GM19455 (cell line): ENCODE measurements around the gene GEMIN5.
"Not testable (repeated sequence)": the region's sequence is repeated elsewhere in the genome, so short reads cannot be mapped to it uniquely, and the experiment has no call there.

Experiments used
- ATAC-seq: cut with Tn5 transposase; IDR thresholded peaks from one replicate; pipeline ENCODE4 v1.9.1; 2021; ENCODE audit not compliant: unreplicated experiment

GEMIN5 gene

DNA sequence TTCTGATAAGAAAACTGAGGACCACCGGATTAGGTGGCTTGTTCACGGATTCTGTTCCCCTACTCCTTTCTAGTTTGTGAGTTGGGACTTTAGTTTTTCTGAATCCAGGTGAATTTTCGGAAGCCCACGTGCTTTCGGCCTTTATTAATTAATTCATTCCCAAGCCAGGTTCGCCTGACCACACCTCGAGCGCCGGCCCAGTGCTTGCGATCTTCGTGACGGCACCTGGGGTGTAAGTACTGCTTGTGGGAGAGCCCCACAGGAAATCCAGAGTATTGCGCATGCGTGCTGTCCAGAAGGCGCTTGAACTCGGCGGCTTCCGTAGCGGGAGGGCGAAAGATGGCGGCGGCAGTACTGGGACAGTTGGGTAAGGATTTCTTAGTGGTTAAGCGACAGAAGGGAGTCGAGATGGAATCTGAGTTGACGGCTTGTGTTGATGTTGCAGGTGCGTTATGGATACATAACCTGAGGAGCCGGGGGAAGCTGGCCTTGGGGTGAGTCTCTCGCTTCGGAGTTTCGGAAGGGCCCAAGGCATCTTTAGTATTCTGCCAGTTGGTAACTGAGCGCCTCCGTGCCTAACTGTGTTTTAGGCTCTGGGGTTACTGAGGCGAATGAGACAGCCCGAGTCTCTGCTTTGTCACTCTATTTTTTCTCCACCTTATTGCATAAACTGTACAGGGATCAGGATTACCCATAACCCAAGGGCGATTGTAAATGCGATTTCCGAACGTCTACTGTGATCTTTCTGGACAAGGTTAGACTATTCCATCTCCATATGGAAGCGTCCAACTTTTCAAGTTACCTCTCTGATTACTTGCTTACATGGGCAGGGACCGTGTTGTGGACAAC, 3.0 kb upstream of the GEMIN5 start, which contains the start of gene MRPL22:
Gene MRPL22, plus strand, starts transcription at position 302 of the 849 bp plus-strand sequence. Its CDS starts 38 bp downstream, at position 340.
- peak; percentile 51 for ATAC-seq

DNA sequence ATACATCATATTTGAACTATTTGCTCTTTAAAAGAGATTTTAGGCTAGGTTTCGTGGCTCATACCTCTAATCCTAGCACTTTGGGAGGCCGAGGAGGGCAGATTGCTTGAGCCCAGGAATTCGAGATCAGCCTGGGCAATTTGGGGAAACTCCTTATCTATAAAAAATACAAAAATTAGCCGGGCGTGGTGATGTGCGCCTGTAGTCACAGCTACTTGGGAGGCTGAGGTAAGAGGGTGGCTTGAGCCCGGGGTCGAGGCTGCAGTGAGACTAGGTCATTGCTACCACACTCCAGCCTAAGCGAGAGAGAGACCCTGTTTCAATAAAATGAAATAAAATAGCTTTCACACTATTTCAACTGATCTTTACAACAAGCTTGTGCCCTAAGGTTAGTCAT, 2.4 kb upstream of the GEMIN5 start:
- no peak for ATAC-seq

DNA sequence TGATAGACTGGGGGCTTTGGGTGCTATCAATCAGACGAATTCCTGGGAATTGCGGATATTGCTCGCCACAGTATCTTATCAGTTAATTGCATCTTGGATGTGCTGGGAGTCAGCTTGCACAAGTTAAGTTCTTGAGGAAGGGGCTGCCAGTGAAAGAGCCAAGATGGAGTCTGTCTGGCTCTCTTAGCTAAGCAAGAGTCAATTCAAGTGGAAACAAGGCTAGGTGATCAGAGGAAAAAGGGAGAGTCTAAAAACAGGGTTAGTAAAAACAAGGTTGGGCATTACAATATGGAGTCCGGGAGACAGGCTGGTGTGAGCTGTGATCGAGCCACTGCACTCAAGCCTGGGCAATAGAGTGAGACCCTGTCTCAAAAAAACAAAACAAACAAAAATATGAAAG, 1.4 kb upstream of the GEMIN5 start:
- ATAC-seq, result not testable (repeated sequence)

- ATAC-seq, result no peak
These were observed 759 bp downstream of the GEMIN5 start for GRCh38 chr5:154937186-154937717.

DNA sequence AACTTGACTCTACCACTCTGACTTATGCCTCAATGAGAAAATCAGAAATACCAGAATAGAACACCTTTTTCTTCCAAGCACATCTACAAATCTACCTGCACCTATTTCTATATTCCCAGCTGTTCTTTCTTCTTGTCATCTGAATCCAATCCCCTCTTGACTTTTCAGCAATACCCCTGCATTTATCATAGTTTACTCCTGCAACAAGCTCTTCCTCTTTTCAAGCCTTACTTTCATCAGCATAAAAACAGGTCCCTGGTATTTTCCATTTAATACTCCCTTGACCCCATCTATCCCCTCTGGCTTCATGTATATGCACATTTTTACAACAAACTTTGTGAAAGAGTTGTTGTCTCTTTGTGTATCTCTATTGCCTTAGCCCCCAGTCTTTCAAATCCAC, 3.1 kb downstream of the GEMIN5 start:
- ATAC-seq, result no peak

GRCh38 chr5:154933537-154933936, 4.5 kb downstream of the GEMIN5 start:
- ATAC-seq, result no peak

DNA sequence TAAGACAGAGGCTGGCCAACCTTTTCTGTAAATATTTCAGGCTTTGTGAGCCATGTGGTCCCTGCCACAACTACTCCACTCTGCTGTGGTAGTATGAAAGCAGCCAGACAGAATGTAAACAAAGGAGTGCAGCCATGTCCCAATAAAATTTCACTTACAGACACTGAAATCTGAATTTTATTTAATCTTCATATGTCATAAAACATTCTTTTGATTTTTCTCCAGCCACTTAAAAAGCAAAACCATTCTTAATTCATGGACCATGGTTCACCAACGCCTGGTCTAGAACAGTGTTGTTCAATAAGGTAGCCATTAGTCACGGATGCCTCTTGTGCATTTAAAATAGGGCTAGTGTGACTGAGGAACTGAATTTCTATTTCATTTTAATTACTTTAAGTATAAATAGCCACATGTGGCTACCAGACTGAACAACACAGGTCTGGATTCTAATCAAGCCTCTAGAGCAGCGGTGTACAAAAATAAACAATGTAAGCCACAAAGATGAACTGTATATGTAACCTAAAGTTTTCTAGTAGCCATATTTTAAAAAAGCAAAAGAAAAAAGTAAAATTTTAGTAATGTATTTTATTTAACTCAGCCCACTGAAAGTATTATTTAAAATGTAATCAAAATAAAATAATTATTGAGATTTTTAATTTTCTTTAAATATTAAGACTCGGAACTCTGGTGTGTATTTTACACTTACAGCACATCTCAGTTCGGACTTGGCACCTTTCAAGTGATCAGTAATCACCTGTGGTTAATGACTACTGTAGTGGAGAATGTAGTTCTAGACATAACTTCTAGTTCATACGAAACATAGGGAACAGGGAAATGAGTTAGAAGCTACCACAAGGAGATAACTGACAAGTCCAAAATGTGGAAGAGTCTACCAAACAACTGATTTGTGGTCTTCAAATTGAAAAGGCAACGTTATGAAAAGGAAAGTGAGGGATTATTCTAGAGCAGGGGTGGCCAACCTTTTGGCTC, 14.3 kb downstream of the GEMIN5 start:
- no peak for ATAC-seq

- no peak for ATAC-seq
These were observed 20.3 kb downstream of the GEMIN5 start for GRCh38 chr5:154917757-154918156.

DNA sequence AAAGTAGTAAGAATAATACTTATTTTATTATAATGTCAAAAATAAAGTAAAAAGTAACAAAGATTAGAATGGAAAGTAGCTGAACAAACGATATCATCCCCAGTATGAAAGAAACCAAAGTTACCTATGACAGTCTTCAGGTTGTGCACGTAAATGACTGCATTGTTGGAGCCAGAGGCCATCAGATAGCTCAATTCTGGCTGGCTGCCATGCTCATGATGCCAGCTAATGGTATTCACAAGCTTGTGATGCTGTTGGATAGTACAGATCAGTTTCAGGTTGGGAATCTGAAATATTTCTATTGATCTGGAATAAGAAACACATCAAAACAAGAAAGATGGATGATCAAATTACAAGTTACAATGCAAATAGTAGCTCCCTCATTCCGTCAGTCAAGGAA, 21.1 kb downstream of the GEMIN5 start:
- ATAC-seq, result no peak

DNA sequence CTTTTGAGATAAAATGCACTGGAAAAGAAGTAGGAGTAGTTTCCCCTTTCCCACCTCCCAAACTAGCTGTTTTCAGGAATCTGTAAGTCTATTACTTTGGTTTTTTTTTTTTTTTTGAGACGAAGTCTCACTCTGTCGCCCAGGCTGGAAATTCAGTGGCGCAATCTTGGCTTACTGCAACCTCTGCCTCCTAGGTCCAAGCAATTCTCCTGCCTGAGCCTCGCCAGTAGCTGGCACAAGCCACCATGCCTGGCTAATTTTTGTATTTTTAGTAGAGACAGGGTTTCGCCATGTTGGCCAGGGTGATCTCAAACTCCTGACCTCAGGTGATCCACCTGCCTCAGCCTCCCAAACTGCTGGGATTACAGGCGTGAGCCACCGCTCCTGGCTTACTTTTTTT, 32.4 kb downstream of the GEMIN5 start:
- not testable (repeated sequence) for ATAC-seq

DNA sequence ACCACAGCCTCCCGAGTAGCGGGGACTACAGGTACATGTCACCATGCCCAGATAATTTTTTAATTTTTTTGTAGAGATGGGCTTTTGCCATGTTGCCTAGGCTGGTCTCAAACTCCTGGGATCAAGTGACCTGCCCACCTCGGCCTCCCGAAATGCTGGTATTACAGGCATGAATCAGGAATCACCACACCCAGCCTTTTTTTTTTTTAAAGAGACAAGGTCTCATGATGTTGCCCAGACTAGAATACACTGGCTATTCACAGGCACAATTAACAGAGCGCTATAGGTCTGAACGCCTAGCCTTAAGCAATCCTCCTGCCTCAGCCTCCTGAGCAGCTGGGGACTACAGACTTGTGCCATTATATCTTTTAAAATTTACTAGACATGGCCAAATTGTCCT, 36.1 kb downstream of the GEMIN5 start:
- no peak for ATAC-seq

GRCh38 chr5:154901276-154901675, 36.7 kb downstream of the GEMIN5 start:
- no peak for ATAC-seq

DNA sequence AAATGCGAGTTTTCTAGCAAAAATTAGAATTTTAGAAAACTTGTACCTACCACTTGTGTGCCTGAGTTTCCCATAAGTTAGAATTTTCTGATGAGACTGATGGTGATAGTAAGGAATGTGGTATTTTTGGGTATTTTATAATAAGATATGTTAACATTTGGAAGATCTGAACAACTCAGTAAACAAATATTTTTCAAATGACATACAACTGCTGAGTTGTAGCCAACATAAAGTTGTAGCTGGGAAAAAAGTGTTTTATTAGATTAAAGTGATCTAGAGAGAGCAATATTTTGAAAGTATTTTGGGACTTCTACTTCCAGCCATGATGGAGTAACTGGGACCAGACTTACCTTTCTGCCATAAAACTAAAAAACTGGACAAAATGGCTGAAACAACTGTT, 37.9 kb downstream of the GEMIN5 start:
- no peak for ATAC-seq

DNA sequence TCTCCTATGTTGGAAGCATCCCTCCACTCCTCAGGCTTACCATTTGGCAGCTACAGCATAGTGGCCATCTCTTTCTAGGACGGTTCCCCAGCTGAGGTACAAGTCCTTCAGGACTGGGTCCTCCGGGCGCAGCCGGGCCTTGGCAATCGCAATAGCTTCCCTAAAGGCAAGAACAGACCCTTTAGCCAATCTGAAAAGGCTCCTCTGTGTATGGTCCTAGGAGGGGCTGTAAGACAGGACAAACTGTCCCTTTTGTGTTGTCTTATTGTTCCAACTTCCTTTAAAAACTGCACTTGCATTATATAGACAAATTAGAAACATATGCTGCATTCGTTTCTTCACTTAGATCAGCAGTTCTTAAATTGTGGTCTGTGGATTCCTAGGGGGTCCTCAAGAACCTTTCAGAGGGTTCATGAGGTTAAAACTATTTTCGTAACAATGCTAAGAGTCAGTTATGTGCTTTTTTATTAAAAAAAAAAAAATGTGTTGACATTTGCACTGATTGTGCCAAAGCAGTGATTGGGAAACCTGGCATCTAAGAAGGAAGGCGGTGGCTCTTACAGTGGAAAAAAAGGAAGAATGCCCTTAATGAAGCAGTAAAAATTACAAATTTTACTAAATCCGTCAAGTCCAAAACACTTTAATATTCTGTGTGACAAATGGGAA, 38.7 kb downstream of the GEMIN5 start:
- ATAC-seq, result no peak

- ATAC-seq, result no peak
These were observed 39.8 kb downstream of the GEMIN5 start for GRCh38 chr5:154898210-154898609.

GRCh38 chr5:154896562-154897165, 41.3 kb downstream of the GEMIN5 start:
- no peak for ATAC-seq

GRCh38 chr5:154895606-154896561, 42.1 kb downstream of the GEMIN5 start:
- ATAC-seq, result no peak

GRCh38 chr5:154893381-154893780, 44.6 kb downstream of the GEMIN5 start:
- no peak for ATAC-seq

DNA sequence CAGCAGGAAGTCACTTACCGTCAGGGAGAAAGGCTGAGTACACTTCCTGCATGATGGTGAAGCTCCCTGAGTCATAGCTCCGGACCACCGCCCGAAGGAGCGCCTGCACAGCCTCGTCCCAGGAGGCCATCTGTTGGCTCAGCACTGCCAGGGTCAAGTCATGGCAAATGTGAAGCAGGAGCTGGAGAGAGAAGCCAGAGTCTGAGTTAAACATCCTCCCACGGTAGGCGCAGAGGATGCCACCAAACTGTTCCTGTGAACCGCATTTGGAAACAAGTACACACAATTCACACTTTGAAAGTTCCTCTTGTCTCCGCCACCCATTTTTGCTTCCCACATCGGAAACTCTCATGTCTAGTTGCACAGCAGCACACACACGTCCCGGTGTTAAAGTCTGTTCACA, 45.6 kb downstream of the GEMIN5 start:
- no peak for ATAC-seq
